GM18873 (cell line): ENCODE data around the gene SPATA7.

Experiments used
- ATAC-seq: cut with Tn5 transposase; IDR thresholded peaks from one replicate; pipeline ENCODE4 v1.9.1; 2021; ENCODE audit warnings: mild to moderate bottlenecking, moderate library complexity, moderate number of reproducible peaks; ENCODE audit not compliant: unreplicated experiment, low FRiP score

The SPATA7 gene

GRCh38 chr14:88481059-88481458, 95.6 kb downstream of the SPATA7 start:
- no peak for ATAC-seq

GRCh38 chr14:88481794-88482193, 96.3 kb downstream of the SPATA7 start:
- no peak for ATAC-seq

GRCh38 chr14:88482524-88482923, 97.1 kb downstream of the SPATA7 start:
- ATAC-seq = no peak
